GM21786 (cell line): ENCODE measurements around the gene ATP6V1F.

Experiments
- ATAC-seq: cut with Tn5 transposase; IDR thresholded peaks from one replicate; pipeline ENCODE4 v1.9.1; 2021; ENCODE audit not compliant: unreplicated experiment

Gene ATP6V1F

GRCh38 chr7:128867842-128868623 lies 5.4 kb downstream of the ATP6V1F start:
- no peak for ATAC-seq

GRCh38 chr7:128868624-128869137 lies 6.0 kb downstream of the ATP6V1F start:
- ATAC-seq: no peak

GRCh38 chr7:128869138-128869943 lies 6.7 kb downstream of the ATP6V1F start:
- ATAC-seq: no peak

GRCh38 chr7:128869944-128870285 lies 7.3 kb downstream of the ATP6V1F start:
- ATAC-seq: no peak

- ATAC-seq: no peak
Observed at GRCh38 chr7:128871050-128871449, 8.4 kb downstream of the ATP6V1F start.

GRCh38 chr7:128872394-128872824 lies 9.8 kb downstream of the ATP6V1F start:
- no peak for ATAC-seq

GRCh38 chr7:128873234-128873633 lies 10.6 kb downstream of the ATP6V1F start:
- no peak for ATAC-seq

- ATAC-seq: no peak
Observed at GRCh38 chr7:128874140-128875031, 11.7 kb downstream of the ATP6V1F start.

- no peak for ATAC-seq
Observed at GRCh38 chr7:128875523-128875948, 12.9 kb downstream of the ATP6V1F start.

- no peak for ATAC-seq
Observed at GRCh38 chr7:128876127-128876526, 13.5 kb downstream of the ATP6V1F start.

GRCh38 chr7:128876586-128876977 lies 13.9 kb downstream of the ATP6V1F start:
- no peak for ATAC-seq

- no peak for ATAC-seq
Observed at GRCh38 chr7:128876978-128877755, 14.5 kb downstream of the ATP6V1F start.

GRCh38 chr7:128877756-128878120 lies 15.1 kb downstream of the ATP6V1F start:
- ATAC-seq: no peak

- ATAC-seq: no peak
Observed at GRCh38 chr7:128878226-128879105, 15.8 kb downstream of the ATP6V1F start.

- no peak for ATAC-seq
Observed at GRCh38 chr7:128879461-128879938, 16.8 kb downstream of the ATP6V1F start.

GRCh38 chr7:128879939-128880746 lies 17.5 kb downstream of the ATP6V1F start:
- ATAC-seq: no peak

GRCh38 chr7:128880791-128881457 lies 18.3 kb downstream of the ATP6V1F start:
- no peak for ATAC-seq
